HG03064 (cell line): ENCODE measurements around the gene YIF1B.

ENCODE experiments used
- ATAC-seq: cut with Tn5 transposase; IDR thresholded peaks from one replicate; pipeline ENCODE4 v1.9.1; 2021; ENCODE audit warnings: low read depth; ENCODE audit not compliant: unreplicated experiment

YIF1B gene

GRCh38 chr19:38307076-38307475 lies 8.7 kb downstream of the YIF1B start:
- no peak for ATAC-seq

GRCh38 chr19:38306236-38306635 lies 9.5 kb downstream of the YIF1B start:
- no peak for ATAC-seq

GRCh38 chr19:38304866-38305429 lies 10.8 kb downstream of the YIF1B start:
- no peak for ATAC-seq

GRCh38 chr19:38304352-38304865 lies 11.3 kb downstream of the YIF1B start:
- ATAC-seq: no peak

- no peak for ATAC-seq
Observed at GRCh38 chr19:38303517-38304351, 12.0 kb downstream of the YIF1B start, which contains the start of gene C19orf33. Gene C19orf33 (plus strand): TSS chr19:38304251. CDS start chr19:38304262, 11 bp downstream.

- no peak for ATAC-seq
Observed at GRCh38 chr19:38298821-38299680, 16.7 kb downstream of the YIF1B start.

- ATAC-seq: no peak
Observed at GRCh38 chr19:38294090-38294489, 21.7 kb downstream of the YIF1B start.

- no peak for ATAC-seq
Observed at GRCh38 chr19:38293281-38293680, 22.5 kb downstream of the YIF1B start.

- ATAC-seq: no peak
Observed at GRCh38 chr19:38291855-38292254, 23.9 kb downstream of the YIF1B start.

- ATAC-seq: no peak
Observed at GRCh38 chr19:38290631-38291147, 25.1 kb downstream of the YIF1B start.

- no peak for ATAC-seq
Observed at GRCh38 chr19:38289955-38290354, 25.8 kb downstream of the YIF1B start.

- ATAC-seq: no peak
Observed at GRCh38 chr19:38288123-38288855, 27.5 kb downstream of the YIF1B start.

GRCh38 chr19:38287604-38288003 lies 28.1 kb downstream of the YIF1B start:
- ATAC-seq: no peak

GRCh38 chr19:38285567-38285966 lies 30.2 kb downstream of the YIF1B start:
- no peak for ATAC-seq

GRCh38 chr19:38284422-38284821 lies 31.3 kb downstream of the YIF1B start:
- no peak for ATAC-seq

- no peak for ATAC-seq
Observed at GRCh38 chr19:38283271-38283670, 32.5 kb downstream of the YIF1B start.

- ATAC-seq: no peak
Observed at GRCh38 chr19:38281811-38282566, 33.8 kb downstream of the YIF1B start.

- ATAC-seq: no peak
Observed at GRCh38 chr19:38280030-38280921, 35.5 kb downstream of the YIF1B start.
